ENCODE data around the gene MAX.

DNA sequence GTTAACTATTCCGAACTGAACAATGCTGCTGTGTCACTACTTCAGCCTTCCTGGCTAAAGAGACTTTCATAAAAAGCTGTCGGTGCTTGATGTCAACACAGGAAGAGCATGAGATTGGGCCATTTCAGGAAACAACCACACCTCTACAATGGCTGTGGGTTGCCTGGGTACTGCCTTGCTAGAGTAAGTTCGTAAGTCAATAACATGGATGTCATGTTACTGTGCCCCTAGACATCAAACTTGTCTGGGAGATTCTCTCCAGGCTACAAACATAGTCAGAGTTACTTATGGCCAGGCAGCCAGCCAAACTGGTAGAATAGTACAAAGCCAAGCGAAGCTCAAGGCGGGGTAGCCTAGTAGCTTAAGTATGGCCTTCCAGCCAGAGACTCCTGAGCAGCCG, 23.1 kb downstream of the MAX start:
- TF ChIP-seq, protein P1, sequence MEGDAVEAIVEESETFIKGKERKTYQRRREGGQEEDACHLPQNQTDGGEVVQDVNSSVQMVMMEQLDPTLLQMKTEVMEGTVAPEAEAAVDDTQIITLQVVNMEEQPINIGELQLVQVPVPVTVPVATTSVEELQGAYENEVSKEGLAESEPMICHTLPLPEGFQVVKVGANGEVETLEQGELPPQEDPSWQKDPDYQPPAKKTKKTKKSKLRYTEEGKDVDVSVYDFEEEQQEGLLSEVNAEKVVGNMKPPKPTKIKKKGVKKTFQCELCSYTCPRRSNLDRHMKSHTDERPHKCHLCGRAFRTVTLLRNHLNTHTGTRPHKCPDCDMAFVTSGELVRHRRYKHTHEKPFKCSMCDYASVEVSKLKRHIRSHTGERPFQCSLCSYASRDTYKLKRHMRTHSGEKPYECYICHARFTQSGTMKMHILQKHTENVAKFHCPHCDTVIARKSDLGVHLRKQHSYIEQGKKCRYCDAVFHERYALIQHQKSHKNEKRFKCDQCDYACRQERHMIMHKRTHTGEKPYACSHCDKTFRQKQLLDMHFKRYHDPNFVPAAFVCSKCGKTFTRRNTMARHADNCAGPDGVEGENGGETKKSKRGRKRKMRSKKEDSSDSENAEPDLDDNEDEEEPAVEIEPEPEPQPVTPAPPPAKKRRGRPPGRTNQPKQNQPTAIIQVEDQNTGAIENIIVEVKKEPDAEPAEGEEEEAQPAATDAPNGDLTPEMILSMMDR (IDR thresholded peaks at IDR 0.05 in 4 of 5, conservative IDR thresholded peaks at IDR 0.05 in 1 of 5), result no peak
- TF ChIP-seq POLR2A (IDR thresholded peaks at IDR 0.05), result no peak

Data from gastrocnemius medialis (tissue), 4 donors.